ENCODE results near the gene BMERB1.
A peak's percentile ranks its signal among the peaks of the same experiment; 100 is the strongest.

DNA sequence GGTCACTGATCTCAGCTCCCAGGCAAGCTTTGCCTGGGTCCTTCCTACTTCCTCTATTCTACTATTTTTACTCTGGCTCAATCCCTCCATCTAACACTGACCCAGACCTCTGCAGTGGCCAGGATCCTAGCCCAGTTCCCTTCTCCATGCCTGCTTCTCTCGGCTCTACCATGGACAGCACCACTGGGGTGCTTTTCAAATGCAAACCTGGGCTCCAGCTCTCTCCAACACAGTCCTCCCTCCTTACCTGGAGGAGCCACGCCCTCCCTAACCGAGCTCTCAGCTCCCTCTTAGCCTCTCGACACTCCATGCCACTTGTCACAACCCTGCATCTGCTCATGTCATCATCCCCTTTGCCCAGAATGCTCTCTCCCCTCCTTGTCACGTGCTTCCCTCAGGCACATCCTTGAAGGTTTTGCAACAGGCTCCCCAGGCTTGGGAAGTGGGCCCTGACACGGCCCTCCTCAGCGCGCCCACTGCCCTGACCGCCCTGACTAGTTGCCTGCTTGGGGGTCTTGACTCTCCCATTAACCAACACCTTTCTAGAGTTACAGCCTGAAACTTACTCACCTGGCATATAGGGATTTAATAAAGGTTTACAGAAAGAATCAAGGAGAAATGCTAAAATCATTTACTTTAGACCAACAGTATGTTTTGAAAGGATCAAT is 167.0 kb downstream of the BMERB1 start:
- TF ChIP-seq, protein P1, sequence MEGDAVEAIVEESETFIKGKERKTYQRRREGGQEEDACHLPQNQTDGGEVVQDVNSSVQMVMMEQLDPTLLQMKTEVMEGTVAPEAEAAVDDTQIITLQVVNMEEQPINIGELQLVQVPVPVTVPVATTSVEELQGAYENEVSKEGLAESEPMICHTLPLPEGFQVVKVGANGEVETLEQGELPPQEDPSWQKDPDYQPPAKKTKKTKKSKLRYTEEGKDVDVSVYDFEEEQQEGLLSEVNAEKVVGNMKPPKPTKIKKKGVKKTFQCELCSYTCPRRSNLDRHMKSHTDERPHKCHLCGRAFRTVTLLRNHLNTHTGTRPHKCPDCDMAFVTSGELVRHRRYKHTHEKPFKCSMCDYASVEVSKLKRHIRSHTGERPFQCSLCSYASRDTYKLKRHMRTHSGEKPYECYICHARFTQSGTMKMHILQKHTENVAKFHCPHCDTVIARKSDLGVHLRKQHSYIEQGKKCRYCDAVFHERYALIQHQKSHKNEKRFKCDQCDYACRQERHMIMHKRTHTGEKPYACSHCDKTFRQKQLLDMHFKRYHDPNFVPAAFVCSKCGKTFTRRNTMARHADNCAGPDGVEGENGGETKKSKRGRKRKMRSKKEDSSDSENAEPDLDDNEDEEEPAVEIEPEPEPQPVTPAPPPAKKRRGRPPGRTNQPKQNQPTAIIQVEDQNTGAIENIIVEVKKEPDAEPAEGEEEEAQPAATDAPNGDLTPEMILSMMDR (IDR thresholded peaks at IDR 0.05), result no peak
- TF ChIP-seq, protein P2, sequence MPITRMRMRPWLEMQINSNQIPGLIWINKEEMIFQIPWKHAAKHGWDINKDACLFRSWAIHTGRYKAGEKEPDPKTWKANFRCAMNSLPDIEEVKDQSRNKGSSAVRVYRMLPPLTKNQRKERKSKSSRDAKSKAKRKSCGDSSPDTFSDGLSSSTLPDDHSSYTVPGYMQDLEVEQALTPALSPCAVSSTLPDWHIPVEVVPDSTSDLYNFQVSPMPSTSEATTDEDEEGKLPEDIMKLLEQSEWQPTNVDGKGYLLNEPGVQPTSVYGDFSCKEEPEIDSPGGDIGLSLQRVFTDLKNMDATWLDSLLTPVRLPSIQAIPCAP (CRISPR knock-in tag; IDR thresholded peaks at IDR 0.05), result no peak
- TF ChIP-seq, protein P3, sequence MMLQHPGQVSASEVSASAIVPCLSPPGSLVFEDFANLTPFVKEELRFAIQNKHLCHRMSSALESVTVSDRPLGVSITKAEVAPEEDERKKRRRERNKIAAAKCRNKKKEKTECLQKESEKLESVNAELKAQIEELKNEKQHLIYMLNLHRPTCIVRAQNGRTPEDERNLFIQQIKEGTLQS (CRISPR knock-in tag; conservative IDR thresholded peaks at IDR 0.05), result no peak
- TF ChIP-seq, protein P4, sequence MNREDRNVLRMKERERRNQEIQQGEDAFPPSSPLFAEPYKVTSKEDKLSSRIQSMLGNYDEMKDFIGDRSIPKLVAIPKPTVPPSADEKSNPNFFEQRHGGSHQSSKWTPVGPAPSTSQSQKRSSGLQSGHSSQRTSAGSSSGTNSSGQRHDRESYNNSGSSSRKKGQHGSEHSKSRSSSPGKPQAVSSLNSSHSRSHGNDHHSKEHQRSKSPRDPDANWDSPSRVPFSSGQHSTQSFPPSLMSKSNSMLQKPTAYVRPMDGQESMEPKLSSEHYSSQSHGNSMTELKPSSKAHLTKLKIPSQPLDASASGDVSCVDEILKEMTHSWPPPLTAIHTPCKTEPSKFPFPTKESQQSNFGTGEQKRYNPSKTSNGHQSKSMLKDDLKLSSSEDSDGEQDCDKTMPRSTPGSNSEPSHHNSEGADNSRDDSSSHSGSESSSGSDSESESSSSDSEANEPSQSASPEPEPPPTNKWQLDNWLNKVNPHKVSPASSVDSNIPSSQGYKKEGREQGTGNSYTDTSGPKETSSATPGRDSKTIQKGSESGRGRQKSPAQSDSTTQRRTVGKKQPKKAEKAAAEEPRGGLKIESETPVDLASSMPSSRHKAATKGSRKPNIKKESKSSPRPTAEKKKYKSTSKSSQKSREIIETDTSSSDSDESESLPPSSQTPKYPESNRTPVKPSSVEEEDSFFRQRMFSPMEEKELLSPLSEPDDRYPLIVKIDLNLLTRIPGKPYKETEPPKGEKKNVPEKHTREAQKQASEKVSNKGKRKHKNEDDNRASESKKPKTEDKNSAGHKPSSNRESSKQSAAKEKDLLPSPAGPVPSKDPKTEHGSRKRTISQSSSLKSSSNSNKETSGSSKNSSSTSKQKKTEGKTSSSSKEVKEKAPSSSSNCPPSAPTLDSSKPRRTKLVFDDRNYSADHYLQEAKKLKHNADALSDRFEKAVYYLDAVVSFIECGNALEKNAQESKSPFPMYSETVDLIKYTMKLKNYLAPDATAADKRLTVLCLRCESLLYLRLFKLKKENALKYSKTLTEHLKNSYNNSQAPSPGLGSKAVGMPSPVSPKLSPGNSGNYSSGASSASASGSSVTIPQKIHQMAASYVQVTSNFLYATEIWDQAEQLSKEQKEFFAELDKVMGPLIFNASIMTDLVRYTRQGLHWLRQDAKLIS (CRISPR knock-in tag; IDR thresholded peaks at IDR 0.05; ENCODE audit: borderline replicate concordance), result no peak
- TF ChIP-seq ZNF121 (CRISPR knock-in tag; IDR thresholded peaks at IDR 0.05), result no peak
- TF ChIP-seq ZNF423 (CRISPR knock-in tag; IDR thresholded peaks at IDR 0.05), result no peak
- TF ChIP-seq ELF4 (CRISPR knock-in tag; IDR thresholded peaks at IDR 0.05; ENCODE audit: low read depth), result no peak
- TF ChIP-seq ZNF396 (CRISPR knock-in tag; IDR thresholded peaks at IDR 0.05; ENCODE audit: borderline replicate concordance), result no peak
- TF ChIP-seq, protein P5, sequence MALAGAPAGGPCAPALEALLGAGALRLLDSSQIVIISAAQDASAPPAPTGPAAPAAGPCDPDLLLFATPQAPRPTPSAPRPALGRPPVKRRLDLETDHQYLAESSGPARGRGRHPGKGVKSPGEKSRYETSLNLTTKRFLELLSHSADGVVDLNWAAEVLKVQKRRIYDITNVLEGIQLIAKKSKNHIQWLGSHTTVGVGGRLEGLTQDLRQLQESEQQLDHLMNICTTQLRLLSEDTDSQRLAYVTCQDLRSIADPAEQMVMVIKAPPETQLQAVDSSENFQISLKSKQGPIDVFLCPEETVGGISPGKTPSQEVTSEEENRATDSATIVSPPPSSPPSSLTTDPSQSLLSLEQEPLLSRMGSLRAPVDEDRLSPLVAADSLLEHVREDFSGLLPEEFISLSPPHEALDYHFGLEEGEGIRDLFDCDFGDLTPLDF (CRISPR knock-in tag; IDR thresholded peaks at IDR 0.05), result no peak
- TF ChIP-seq NR3C1 (CRISPR knock-in tag; conservative IDR thresholded peaks at IDR 0.05; ENCODE audit: low read depth), result no peak
- TF ChIP-seq FOXK1 (CRISPR knock-in tag; IDR thresholded peaks at IDR 0.05), result peak; percentile 62; the same call in 1 of the 2 replicates
